Suppressor macrophage treated with lipopolysaccharide for 1 hour (primary cell): ENCODE measurements around the gene LY6G5C.

Experiments used
- DNase-seq, 3 donors: peaks; one replicate each; pipeline ENCODE4 v3.0.0-alpha.2; 2020 to 2022

LY6G5C gene, protein sequence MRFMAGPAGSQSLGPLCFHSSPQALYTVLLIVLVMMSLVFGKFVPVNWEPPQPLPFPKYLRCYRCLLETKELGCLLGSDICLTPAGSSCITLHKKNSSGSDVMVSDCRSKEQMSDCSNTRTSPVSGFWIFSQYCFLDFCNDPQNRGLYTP

GRCh38 chr6:31680226-31681134, at the start of gene LY6G5C:
TSS of gene LY6G5C (minus strand) at chr6:31681067. CDS start at chr6:31680373, 694 bp downstream.
- peak; percentile 83 to 86 (median 84) for DNase-seq

- DNase-seq = peak; percentile 78 to 91 (median 78)
Measured at GRCh38 chr6:31729979-31730630, 49.2 kb upstream of the LY6G5C start.

DNA sequence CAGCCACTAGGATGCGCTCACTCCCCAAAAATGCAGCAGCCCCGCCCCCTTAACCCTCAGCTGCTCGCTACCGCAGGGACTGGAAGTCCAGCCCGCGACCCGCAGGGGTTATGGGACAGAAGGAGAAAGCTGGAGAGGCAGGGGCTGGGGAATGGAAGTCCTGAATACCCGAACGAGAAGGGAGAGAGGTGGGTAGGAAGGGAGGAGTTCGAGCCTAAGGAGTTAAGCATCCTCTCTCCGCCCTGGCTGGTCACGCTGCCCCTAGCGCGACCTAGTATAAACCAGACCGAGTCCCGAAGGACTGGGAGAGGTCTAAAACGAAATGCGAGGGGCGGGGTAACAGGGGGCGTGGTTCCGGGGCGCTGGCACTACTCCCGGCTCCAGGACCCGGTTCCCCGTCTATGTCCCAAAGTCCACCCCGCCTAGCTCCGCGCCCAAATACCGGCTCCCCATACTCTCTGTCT, 48.7 kb upstream of the LY6G5C start:
- peak; percentile 87 to 94 (median 91) for DNase-seq

DNA sequence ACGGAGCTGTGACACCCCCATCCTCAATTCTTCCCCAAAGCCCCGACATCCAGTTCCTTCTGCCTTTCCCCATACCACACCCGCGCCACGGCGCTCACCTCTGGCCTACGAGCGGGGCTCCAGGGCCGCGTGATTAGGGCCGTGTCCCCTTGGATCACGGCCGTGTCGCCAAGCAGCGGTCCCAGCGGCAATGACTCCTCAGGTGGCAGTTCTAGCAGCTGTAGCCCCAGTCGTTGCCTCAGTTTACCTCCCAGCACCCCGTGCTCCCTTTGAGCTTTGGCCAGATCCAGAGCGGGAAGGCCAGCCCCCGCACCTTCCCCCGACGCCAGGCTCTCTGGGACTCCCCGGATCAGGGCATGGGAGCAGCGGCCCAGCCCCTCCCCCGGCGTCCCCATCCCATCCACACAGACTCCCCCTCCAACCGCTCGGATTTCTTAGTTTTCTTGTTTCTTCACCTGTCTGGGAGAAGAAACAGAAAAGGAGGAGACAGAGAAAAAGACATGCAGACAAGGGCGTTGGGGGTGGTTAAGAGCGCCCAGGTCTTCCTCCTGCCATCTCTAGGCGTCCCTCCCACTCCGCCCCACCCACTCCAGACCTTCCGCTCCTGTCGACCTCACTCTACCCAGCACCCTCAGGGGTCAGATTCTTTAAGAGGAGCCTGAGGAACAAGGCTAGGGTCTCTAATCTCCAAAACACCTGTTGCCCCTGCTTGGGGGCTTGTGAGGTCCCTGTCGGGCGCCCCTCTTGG, 48.1 kb upstream of the LY6G5C start, which contains the start of gene DDAH2:
Gene DDAH2, minus strand, starts transcription at position 533 of the 748 bp plus-strand sequence. Its CDS starts 138 bp downstream, at position 395.
- no peak for DNase-seq

DNA sequence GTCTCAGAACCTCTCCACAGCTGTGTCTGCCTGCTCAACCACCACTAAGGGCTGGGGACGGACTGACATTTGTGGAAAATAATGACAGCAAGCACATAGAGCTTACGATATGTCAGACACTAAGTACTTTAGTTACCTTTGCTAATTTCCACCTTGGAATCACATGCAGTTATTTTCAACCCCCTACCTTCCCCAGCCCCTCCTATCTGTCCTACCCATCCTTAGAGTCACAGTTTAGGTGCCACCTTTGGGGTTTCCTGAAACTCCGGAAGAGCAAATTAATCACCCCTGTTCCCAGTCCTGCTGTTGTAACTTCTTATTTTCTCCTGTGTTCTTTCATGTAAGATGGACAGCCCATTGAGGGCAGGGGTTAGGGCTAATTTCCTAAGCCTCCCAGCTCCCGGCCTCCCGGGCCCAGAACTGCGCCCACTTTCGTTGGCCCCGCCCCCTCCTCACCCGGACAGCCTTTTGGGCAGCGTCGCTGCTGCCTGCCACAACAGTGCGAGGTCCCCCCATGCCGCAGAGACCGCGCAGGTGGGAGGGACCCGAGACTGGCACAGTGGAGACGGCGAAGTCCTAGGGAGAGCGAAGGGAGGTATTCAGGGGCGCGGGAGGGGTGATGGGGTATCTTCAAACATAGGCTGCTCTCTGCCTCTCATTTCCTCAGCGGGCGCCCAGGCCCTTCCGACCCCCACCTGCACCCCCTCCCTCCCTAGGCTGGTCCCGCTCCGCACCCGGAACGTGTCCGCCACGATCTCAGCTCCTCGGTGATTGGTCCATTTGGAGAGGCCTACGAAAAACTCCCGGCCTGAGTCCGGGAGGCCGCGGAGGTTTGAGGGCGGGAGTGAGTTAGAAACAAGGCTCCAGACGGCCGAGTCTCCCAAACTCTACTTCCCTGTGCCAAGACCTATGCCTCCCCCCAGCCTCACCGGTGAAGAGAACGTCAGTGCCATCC, 47.1 kb upstream of the LY6G5C start:
- DNase-seq = peak in 1 of 3 donors; percentile 39

DNA sequence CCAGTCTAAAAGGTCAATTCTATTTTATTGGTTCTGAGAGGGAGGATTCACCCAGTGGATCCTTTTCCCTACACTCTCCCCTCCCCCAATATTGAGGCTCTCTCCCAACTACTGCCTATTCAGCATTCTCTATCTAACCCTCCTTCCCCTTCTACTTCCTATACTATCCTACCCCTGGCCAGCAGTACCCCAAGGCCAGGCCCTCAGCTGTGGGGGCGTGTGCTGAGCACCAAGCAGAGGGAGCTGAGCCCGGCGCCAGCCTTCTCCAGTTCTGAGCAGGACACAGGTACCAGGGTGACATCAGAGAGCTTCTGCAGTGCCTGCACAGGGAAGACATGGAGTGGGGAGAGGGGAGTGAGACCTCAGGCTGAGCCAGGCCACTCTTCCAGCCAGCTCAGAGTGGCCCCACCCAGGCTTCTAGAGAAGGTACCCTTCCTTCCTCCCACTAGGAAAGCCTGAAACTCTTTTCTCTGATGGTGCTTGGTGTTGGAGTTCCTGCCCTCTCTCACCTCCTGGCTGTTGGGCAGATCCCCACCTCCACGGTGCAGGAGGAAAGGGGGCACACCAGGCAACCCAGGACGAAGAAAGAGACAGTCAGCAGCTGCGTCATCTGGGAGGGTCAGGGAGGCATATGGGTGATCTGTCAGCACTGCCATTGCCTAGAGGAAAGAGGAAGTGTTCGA, 46.3 kb upstream of the LY6G5C start:
- peak; percentile 89 to 93 (median 91) for DNase-seq

DNA sequence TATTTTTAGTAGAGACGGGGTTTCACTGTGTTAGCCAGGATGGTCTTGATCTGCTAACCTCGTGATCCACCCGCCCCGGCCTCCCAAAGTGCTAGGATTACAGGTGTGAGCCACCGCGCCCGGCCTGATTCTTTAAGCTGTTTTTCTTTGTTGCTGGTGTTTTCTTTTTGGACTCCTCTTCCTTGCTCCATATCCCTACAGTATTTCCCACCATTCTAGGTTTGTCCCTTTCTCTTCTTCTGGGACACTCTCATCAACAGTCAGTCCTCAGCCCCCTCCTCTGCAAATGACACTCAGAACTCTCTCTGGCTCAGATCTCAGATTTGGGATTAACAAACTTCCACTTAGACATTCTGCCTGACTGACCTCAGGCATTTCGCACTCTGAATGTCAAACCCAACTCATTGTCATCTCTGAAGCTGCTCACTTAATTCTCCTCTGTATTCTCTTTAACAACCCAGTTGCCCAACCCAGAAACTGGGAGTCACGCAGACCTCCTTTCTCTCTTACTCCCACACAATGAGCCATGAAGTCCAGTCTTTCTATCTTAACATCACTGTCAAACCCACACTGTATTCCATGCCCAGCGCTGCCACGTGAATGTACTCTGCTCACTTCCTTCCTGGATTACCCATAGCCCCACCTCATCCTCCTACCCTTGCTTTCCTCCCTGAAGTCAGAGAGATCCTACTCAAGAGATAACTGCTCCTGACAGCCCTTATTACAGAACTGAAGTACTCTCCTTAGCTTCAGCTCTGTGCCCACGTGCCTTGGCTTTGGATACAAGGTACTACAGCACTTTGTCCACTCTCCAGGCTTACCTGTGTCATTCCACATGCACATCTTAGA, 44.9 kb upstream of the LY6G5C start:
- peak; percentile 87 to 94 (median 92) for DNase-seq

DNA sequence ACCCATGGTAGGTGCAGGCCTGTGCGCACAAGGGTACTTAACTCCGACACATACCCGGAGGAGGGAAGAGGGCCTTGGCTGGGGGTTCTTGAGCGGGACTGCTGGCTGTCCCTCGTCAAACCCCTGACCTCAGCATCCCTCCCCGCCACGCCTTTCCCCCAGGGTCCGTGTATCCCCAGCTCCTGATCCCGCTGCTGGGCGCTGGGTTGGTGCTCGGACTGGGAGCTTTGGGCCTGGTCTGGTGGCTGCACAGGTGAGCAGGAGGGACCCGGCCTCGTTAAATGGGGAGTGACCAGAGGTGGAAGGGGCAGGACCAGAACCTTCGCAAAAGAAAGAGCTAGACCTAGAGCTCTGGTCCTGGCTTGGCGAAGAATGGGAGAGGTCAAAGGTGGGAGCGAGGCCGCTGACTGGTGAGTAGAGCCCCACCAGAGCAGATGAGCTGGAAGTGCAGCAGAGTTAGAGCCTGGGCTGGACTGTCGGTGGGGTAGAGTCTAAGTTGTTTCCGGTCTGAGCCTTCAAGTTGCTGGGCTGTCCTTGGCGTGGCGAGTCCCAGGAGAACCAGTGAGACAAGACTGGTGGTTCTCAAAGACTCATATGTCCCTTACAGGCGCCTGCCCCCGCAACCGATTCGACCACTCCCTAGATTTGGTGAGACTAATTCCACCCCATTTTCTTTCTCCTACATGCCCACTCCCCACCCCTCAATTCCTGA, 43.3 kb upstream of the LY6G5C start:
- DNase-seq = no peak

- no peak for DNase-seq
Measured at GRCh38 chr6:31723245-31723979, 42.5 kb upstream of the LY6G5C start, which contains the start of gene MPIG6B. TSS of gene MPIG6B (plus strand) at chr6:31723373. CDS start at chr6:31723384, 11 bp downstream.

DNA sequence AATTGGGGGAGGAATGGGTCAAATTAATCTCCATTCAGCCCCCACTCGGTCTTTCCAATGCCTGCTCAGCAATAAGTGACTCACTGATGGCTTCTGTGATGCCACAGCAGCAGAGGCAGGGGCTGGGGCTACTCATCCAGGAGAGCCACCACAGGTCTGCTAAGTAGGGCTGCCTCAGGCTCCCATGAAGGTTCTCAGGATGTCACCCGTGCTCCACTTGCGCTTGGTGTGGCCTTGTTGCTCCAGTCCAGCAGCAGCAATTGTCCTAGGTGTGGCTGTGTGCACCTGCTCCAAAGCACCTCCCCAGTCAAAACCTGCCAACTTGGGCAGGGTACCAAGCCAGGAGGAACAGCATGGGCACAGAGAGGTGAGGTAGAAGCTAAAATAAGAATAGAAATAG, 41.3 kb upstream of the LY6G5C start:
- no peak for DNase-seq

DNA sequence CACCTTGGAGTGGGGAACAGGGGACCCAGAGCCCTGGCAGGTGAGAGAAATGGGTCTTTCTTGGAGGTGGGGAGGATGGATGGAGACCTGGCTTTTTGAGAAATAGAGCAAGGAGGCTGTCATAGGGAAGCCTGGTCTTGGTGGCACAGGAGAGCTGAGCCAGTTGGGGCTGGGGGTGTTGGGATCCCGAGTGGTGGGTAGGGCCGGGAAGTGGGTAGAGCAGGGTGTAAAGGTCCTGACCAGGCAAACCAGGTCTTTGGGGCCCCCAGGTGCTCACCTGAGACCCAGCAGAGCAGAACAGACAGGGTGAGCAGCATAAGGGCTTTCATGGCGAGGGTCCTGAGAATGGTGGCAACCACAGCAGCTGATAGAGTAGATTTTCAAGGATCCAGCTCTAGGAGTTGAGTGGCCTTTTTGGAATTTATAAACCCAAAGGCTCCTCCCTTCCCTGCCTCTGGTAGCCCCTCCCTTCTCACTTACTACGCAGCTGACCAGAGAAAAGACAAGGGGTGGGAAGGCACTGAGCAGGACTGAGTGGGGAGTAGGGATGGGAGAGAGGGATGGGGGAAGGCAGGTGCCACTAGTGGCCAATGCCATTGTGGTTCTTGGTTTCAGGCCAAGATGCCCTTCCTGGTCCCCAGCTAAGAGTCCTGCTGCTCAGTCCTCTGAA, 40.6 kb upstream of the LY6G5C start, which contains the start of gene LY6G6C:
Gene LY6G6C, minus strand, starts transcription at position 396 of the 670 bp plus-strand sequence. Its CDS starts 67 bp downstream, at position 329.
- no peak for DNase-seq

DNA sequence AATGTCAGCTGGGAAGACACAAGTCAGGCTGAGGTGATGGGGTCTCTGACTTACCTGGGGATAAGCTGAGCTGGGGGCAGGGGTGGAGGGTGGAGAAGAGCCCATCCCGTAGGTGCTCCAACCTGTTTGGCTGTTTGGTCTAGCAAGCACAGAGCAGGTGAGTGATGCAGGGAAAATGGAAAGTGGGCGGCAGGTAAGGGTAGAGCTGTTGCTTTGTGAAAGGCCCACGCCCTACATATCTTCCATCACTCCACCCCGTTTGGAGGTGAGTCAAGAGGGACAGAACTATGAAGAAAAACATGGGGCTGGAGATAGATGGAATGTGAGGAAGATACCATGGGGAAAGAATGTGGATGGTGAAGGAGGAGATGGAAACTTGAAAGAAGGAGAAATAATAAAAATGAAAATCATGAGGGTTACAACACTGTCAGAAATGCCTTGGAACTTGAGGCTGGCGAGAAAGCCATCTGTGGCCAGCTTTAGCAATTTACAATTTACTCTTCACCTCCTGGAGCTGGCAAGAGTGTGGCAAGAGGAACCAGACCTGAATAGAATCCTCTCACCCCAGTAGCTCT, 39.4 kb upstream of the LY6G5C start:
- no peak for DNase-seq

- no peak for DNase-seq
Measured at GRCh38 chr6:31719001-31719400, 38.1 kb upstream of the LY6G5C start.

DNA sequence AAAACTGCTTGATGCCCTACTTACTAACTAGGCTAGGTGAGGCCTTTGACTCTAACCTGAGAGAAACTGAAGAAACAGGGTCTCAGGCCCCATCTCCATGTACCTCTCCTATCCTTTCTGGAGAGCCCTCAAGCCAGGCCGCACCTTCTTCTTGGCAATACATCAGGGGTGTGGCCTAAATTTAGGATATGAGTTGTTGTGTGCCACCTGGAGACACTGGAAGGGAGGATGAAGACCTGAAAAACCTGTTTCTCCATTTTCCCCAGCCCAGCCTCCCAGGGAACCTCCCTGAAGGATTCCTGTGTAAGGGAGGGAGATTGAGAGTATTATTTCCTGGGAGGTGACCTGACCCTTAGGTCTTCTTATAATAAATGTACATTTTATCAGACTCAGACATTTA, 37.4 kb upstream of the LY6G5C start:
- DNase-seq = no peak

DNA sequence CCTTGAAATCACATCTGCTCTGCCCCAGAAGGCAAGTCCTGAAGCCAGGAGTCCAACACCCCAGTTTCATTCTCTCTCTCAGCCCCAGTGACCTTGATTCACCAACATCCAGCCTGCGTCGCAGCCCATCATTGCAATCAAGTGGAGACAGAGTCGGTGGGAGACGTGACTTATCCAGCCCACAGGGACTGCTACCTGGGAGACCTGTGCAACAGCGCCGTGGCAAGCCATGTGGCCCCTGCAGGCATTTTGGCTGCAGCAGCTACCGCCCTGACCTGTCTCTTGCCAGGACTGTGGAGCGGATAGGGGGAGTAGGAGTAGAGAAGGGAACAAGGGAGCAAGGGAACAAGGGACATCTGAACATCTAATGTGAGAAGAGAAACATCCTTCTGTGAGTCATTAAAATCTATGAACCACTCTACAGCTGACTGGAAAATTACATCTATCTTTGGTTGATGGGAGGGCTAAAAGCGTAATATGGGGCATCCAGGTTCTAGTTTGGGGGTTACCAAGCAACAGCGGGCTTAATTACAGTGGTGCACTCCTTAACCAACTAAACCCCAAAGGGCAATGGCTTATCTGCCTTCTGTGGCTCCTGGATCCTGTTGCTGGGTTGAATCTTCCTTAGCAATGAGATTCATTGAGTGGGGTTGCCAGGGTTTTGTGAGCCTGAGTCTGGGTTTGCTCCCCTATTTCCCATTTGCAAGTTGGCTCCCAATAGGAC, 36.8 kb upstream of the LY6G5C start:
- no peak for DNase-seq
